Suprapubic skin (tissue), 4 donors: ENCODE data around the gene ZNF146.

Source experiments
- POLR2A ChIP-seq, 2 donors: fragments of 450-650 bp; IDR thresholded peaks; one replicate each; pipeline ENCODE4 v1.6.1; 2017; ENCODE audit warnings: antibody characterized with exemption in 2 of 2, mild to moderate bottlenecking in 2 of 2, moderate library complexity in 2 of 2
- POLR2AphosphoS5 ChIP-seq, 3 donors: sonication (generic); formaldehyde crosslinking; IDR thresholded peaks; one replicate each; pipeline ENCODE4 v1.6.1; 2017; ENCODE audit warnings: antibody characterized with exemption in 3 of 3

DNA sequence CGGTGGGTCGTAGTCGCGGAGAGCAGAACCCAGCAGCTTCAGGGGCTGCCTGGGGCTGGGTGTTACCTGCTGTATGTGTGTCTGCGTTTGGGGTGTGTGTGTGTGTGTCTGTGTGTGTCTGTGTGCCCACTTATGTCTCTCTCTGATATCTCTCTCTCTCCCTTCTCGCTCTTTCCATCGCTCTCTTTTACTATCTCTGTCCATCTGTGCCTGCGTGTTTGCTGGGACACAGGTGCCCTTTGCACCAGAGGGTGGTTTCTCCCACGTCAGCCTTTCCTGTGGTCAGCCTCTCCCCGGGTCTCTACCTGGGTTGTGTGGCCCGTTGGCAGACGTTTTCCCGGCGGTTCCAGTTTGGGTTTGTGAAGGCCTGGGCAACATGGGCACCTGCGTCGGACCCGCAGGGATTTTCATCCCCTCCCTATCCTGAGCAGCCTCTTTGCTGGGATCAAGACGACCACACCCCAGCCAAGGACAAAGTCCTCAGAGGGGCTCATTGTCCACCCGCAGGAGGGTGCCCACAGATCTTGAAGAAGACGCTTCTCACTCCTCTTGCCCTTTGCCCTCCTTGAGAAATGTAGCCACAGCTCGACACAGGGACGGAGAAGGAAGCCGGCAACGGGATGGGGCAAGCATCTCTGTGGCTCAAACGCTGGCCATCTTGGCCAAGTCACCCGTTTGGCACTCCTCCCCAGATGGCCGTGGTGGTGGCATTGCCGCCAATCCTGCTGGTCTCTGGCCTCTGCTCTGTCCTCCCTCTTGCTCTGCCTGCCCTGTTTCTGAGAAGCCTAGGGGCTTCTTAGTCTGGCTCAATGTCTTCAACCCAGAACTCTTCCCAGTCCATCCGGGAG lies 43.3 kb downstream of the ZNF146 start:
- TF ChIP-seq POLR2AphosphoS5 (IDR thresholded peaks at IDR 0.05) (no peak), POLR2A (IDR thresholded peaks at IDR 0.05) (no peak)
